ENCODE measurements around the gene PANK2. TPM values are rescaled to one million over a fixed set of nuclear protein-coding genes. Genes with fewer than 3 reads are reported as not detected.

Gene PANK2
- total and polyA plus RNA-seq, 2 of the 8 experiments (the other 6 are each of a cell fraction or from before 2014, with no cell fraction given) = 17.1 to 57.5 TPM

GRCh38 chr20:3857405-3857804, 31.8 kb upstream of the PANK2 start:
- Histone ChIP-seq H2BK20ac (ENCODE audit: low read length) (no peak overlapping the region), H4K8ac (ENCODE audit: extremely low read depth, insufficient read depth, low read length) (peak overlapping the region; percentile 35; the same call in 1 of the 2 replicates), H4K20me1 (replicated peaks in 1 of 2; ENCODE audit: control insufficient read depth in 1 of 2, insufficient read depth in 2 of 2, low read length in 2 of 2) (peaks cover 3 to 5% of the 10 kb centered on the region in 2 experiments), H2BK5ac (ENCODE audit: low read depth, low read length) (no peak overlapping the region), H3K79me2 (ENCODE audit: control insufficient read depth in 1 of 2, insufficient read depth in 2 of 2, low read length in 2 of 2) (no peaks in the 10 kb centered on the region), H2BK12ac (ENCODE audit: low read depth, low read length) (no peak overlapping the region), H4K91ac (replicated peaks; ENCODE audit: insufficient read length, low read length) (no peak overlapping the region), H3K56ac (replicated peaks; ENCODE audit: insufficient read length, low read depth, low read length) (no peak overlapping the region), H3K9ac (replicated peaks in 1 of 4; ENCODE audit: extremely low read depth in 1 of 4, low read depth in 3 of 4, low read length in 3 of 4) (no peak overlapping the region), H3K4ac (replicated peaks; ENCODE audit: insufficient read length, low read depth, low read length) (no peak overlapping the region), H2AK5ac (ENCODE audit: low read depth, low read length) (no peak overlapping the region), H3K27me3 (replicated peaks in 1 of 4; ENCODE audit: control insufficient read depth in 3 of 4, extremely low read depth in 1 of 4, insufficient read depth in 3 of 4, low read length in 3 of 4) (no peaks in the 10 kb centered on the region), H3K9me3 (ENCODE audit: insufficient read depth in 2 of 2, low read depth in 1 of 2, low read length in 1 of 2) (no peaks in the 10 kb centered on the region; a peak in 1 of 4 replicates), H3K27ac (ENCODE audit: low read depth, low read length) (no peak overlapping the region), H3K79me1 (ENCODE audit: low read depth, low read length) (no peaks in the 10 kb centered on the region), H3K23me2 (ENCODE audit: low read depth, low read length) (no peaks in the 10 kb centered on the region), H3K14ac (ENCODE audit: insufficient read length) (no peak overlapping the region), H2BK120ac (replicated peaks; ENCODE audit: low read depth, low read length) (no peak overlapping the region), H2BK15ac (ENCODE audit: low read length) (no peak overlapping the region), H3K36me3 (ENCODE audit: control insufficient read depth in 2 of 4, insufficient read depth in 4 of 4, low read length in 3 of 4) (peaks cover 5 to 17% (median 11%) of the 10 kb centered on the region in 4 experiments; a peak in 7 of 8 replicates), H3K23ac (ENCODE audit: insufficient read length) (no peak overlapping the region), H3K4me3 (ENCODE audit: extremely low read depth in 1 of 4, insufficient read depth in 2 of 4, low read depth in 3 of 4, low read length in 4 of 4) (no peak overlapping the region), H4K5ac (ENCODE audit: insufficient read length, low read depth, low read length) (no peak overlapping the region), H3K4me1 (replicated peaks in 1 of 4; ENCODE audit: control insufficient read depth in 3 of 4, insufficient read depth in 4 of 4, low read length in 3 of 4) (no peaks in the 10 kb centered on the region; a peak in 1 of 7 replicates), H3K4me2 (ENCODE audit: insufficient read depth in 1 of 2, low read depth in 2 of 2, low read length in 2 of 2) (no peak overlapping the region), H3K18ac (ENCODE audit: extremely low read depth, low read length) (no peak overlapping the region), H2AFZ (ENCODE audit: low read length) (no peak overlapping the region)
- no peak for TF ChIP-seq FOSL1 (IDR thresholded peaks at IDR 0.05; ENCODE audit: insufficient read depth, low read depth, low read length)
- no peak for TF ChIP-seq NRF1 (IDR thresholded peaks at IDR 0.05; ENCODE audit: low read depth, low read length)
- no peak for TF ChIP-seq RAD21 (IDR thresholded peaks at IDR 0.05 in 1 of 2, conservative IDR thresholded peaks at IDR 0.05 in 1 of 2; ENCODE audit: low read depth in 2 of 2, low read length in 2 of 2)
- TF ChIP-seq TCF12 (IDR thresholded peaks at IDR 0.05; ENCODE audit: low read depth, low read length) = no peak
- no peak for TF ChIP-seq SIRT6 (IDR thresholded peaks at IDR 0.05; ENCODE audit: low read length)
- no peak for TF ChIP-seq BRCA1 (IDR thresholded peaks at IDR 0.05; ENCODE audit: low read depth, low read length)
- TF ChIP-seq GTF2F1 (IDR thresholded peaks at IDR 0.05; ENCODE audit: borderline replicate concordance, low read depth, low read length) = no peak
- TF ChIP-seq SRF (IDR thresholded peaks at IDR 0.05; ENCODE audit: low read depth, low read length) = no peak
- TF ChIP-seq CHD2 (IDR thresholded peaks at IDR 0.05; ENCODE audit: low read length) = no peak
- TF ChIP-seq USF2 (IDR thresholded peaks at IDR 0.05; ENCODE audit: low read length) = no peak
- TF ChIP-seq TBP (IDR thresholded peaks at IDR 0.05; ENCODE audit: low read depth, low read length) = no peak
- no peak for TF ChIP-seq SAP30 (IDR thresholded peaks at IDR 0.05; ENCODE audit: insufficient read depth, insufficient replicate concordance, low read length)
- CTCF ChIA-PET (ENCODE audit: partially characterized antibody) = interaction anchor here (0.7 to 6.4 kb wide), 7 partner anchors 9 to 289 kb away, joined by 3 to 55 read pairs (median 3); partner anchors contain the start of gene CENPB
- FAIRE-seq (no peak), DNase-seq (ENCODE audit: low read depth in 1 of 2, low spot score in 2 of 2) (no peak)
- POLR2A ChIA-PET (ENCODE audit: partially characterized antibody) = interaction anchor here (1.0 to 2.0 kb wide), 4 partner anchors 10 to 37 kb away, joined by 3 to 4 read pairs (median 3); partner anchors contain the start of gene AP5S1
- 94% methylated on average over 14 of the region's 14 CpGs; no CpG with 5 or more reads in 1 of the 2 experiments for WGBS, 2 experiments (ENCODE audit: extremely low coverage in 1 of 2, insufficient coverage in 1 of 2, insufficient read length in 1 of 2, insufficient replicate concordance in 2 of 2, low coverage in 1 of 2, low lambda C conversion rate in 2 of 2, missing lambda C conversion rate in 1 of 2)
